Activated CD8-positive, alpha-beta memory T cell treated with anti-CD3 and anti-CD28 coated beads, Interleukin-2, amount 50 U/mL, for 4 hours (primary cell): ENCODE data around the gene ODAD3.
A peak's percentile ranks its signal among the peaks of the same experiment; 100 is the strongest.
"Not testable (repeated sequence)": the region's sequence is repeated elsewhere in the genome, so short reads cannot be mapped to it uniquely, and the experiment has no call there.

Source experiments
- DNase-seq: peaks from one replicate; pipeline ENCODE4 v3.0.0-alpha.2; 2020

Gene ODAD3

DNA sequence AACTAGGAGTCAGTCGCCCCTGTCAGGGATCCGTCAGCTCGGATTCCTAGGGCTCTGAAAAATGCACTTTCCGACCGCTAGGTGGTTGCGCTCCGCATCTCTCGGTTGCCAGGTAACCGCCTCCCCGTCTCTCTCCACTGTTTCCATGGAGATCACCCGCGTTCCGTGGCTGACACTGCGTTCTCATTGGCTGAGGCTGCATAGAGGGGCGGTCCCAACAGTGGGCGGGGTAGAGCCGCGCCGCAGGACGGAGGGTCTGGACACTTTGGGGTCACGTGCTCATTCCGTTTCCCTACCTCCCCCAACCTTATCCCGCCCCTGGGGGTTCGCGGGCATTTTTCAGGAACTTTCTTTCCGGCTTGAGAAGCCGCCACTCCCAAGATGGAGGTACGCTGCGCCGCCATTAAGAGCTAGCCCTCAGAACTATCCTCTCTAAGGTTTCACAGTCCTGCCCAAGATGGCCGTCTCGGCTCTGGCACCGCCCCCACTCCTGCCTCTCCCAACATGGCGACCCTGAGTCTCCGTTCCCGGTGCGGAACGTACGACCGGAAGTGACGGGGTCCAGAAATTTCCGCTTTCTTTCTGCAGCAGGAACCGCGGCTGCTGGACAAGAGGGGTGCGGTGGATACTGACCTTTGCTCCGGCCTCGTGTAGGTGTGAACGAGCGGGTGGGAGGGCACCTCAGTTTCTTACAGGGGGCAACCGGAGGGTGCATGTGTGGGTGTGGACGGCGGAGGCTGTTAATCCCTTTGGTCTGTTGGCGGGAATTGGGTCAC lies at the start of gene ODAD3, which contains the start of gene PRKCSH:
Gene ODAD3, minus strand, starts transcription at position 65 of the 776 bp plus-strand sequence. CDS start 105 bp downstream, outside the sequence.
Gene PRKCSH, plus strand, starts transcription at position 579 of the 776 bp plus-strand sequence. CDS start 483 bp downstream, outside the sequence.
- peak; percentile 95 for DNase-seq

DNA sequence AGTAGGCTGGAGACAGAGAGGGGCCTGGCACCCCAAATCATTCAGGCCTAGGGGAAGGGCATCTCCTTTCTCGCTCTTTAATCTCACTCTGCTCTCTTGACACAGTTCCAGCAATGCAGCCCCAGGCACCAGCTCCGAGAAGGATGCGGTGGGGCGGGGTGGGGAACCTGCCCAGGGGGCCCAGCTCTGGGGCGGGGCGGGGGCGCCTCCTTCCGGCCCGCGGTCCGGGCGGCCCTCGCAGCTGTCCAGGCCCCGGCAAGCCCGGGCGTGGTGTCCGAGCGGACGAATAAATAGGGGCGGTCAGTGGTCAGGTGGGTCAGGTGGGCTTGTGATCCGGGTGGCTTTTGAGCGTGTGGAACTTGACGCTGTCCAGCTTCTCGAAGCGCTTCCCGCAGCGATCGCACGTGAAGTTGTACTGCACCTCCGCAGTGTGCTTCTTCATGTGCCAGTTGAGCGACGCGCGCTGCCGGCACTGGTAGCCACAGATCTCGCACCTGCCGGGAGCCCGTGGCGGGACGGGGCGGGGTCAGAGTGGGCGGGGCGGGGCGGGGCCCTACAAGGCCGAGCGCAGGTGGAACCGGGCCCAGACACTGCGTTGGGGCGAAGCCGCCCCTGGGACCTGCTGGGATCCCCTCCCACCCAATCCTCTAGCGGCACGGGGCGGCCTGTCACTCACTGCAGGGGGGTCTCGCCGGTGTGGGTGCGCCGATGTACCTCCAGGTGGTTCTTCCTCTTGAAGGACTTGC lies 48.6 kb upstream of the ODAD3 start:
- no peak for DNase-seq

DNA sequence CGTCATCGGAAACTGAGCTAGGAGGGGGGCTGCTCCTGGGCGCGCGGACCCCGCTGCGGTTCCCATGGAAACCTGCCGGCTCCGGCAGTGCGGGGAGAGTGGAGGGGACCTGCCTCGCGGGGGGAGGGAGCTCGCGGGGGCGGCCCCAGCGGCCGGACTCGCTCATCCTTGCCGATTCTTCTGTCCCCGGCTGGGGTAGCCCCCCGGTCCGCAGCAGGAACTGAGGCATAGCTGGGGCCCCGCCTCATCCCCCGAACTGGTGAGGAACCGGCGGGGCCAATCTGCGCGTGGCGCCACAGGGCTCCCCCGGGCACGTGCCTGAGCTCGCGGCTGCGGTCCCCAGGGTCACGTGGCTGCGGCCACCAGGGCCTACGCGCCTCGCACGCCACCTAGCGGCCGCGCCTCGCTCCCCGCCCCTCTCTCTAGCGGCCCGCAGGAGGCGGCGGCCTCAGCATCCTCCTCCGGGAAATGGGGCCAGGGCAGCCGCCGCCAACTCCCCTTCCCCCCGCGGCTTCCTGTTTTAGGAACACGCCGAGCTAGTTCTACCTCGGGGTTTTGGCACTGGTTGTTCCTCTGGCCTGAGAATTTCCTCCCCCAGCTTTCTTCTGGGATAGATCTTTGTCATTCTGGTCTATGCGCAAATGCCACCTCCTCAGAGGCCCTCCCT lies 47.6 kb upstream of the ODAD3 start:
- peak; percentile 77 for DNase-seq

DNA sequence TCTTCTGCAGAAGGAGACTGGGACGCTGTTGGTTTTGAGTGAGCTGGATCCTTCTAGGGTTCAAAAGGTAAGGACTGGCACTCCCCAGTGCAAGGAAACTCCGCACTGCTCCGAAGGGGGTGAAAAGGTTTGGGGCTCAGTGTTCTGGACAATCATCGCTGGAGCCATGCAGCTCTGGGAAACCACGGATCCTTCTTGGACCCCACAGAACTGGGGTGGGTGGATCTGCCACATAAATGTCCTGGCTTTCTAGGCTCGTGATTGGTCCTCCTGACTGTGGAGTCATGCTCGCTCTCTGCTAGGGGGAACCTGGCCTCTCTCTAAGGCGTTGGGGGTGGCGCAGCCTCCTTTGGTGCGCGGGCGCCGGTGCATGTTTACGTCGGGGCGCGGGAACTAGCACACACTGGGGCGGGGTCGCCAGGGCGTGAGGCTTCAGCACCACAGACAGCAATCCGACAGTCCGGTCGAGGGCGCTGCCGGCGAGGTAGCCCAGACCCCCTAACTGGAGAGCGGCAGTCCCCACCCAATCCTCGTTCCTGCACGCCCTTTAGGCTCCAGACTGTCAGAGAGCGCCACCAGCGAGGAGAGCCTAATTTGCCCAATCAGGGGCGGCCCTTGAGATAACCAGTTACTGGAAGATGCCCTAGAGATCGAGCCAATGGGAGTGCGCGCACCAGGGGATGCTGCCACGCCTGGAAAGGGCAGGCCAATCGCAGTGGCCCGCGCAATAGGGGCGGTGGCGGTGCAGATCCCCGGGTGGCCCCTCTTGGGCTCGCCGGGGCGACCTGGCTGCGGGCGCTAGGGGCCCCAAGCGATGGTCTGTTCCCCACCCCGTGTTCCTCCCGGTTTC lies 46.8 kb upstream of the ODAD3 start:
- DNase-seq, result peak; percentile 60

DNA sequence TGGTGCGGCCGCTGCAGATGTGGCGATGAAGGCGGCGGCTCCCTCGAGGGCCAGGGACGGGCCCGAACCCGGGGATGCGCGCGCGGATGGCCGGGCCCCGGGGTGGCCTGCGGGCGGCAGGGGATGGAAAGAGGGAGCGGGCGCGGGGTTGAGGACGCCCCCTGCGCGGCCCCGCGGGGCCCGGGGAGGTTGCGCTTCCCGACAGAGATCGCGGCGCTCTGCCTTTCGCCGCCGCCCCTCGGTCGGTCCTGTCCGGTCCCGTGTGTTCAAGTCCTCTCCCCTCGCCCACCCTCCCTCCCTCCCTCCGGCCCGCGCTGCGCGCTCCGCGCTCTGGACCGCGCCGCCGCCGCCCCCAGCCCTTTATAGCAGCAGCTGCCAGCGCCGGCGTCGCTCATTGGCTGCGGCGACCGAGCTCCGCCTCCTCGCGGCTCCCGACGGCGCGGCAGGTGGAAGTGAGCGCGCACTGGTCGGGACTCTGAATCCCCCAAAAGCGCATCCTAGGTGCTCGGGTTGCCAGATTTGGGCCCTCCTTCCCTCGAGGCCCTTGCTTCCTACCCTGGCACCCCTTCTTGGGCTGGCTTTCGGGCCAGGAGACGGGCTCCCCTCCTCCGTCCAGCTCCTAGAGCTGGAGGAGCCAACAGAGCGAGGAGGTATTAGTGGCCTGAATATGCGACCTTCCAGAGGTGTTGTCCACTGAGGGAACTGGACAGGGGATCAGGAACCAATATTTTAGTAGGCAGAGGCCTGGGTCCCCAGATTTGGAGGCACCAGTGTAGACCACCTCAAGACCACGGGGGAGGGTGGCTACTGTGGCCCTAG lies 46.0 kb upstream of the ODAD3 start, which contains the start of gene ELAVL3:
Gene ELAVL3, minus strand, starts transcription at position 332 of the 819 bp plus-strand sequence. CDS start 438 bp downstream, outside the sequence.
- DNase-seq, result no peak

DNA sequence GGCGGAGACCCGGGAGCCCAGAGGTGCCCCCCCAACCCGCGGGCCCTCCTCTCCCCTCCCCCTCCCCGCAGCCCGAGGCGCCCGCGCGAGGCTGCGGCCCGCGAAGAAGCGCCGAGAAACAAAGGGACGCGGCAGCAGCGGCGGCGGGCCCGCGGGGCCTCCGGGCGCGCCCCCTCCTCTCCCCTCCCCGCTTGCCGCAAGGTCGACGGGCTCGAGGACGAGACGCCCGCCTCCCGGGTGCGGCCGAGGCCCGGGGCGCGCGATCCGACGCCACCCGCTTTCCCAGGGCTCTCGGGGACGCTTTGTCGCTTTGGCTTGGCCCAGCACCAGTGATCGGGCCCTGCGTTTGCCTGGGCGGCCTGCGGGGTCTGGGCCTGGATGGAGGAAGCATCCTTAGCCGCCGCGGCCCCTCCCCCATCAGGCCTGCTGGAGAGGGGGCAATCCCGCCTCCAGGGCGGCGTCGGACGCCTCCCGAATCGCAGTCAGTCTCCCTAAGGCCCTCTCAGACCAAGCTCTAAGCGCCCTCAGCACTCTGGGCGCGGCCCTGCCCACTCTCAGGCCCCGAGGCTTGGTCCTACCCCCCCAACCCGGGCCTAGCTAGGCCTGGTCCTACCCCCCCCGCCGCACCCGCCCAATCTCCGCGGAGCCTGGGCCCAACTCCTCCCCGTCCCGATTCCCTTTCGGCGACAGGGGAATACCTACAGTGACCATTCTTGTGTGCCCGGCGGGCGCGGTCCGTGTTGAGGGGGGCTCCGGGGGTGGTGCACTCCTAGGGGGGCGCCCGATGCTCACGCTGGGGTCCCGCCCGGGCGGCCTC lies 45.2 kb upstream of the ODAD3 start:
- DNase-seq, result no peak

DNA sequence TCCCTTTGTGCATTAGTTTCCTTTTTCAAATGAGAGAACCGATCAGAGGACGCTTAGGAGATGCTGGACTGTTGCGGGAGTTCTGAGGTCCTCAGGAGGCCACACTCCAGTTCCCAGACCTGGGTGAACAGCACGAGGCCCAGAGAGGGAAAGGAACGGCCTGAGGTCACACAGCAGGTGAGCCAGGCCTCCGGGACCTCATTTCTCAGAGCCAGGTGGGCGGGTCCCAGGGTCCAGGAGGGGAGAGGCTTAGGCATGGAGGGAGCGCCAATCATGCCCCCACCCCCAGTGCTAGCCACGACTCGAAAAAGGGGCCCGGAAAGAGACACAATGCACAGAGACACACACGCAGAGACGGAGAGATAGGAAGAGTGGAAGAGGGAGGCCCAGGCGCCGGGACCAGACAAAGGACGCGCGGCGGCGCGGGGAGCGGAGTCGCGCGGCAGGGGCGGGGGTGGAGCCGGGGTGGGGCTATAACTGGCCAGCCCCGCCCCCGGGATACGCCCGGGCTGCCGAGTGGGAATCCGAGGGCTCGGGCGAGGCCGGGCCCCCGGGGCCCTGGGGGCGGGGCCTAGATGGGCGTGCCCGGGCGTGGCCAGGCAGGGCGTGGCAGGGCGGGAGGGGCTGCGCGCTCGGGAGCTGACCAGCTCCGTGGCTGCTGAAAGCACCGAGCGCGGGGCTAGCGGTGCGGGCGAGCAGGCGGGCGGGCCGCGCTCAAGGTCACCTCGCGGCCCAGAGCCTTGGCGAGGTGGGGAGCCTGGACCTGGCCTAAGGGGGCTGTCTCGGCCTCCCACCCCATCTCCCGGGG lies 44.4 kb upstream of the ODAD3 start:
- DNase-seq, result no peak

DNA sequence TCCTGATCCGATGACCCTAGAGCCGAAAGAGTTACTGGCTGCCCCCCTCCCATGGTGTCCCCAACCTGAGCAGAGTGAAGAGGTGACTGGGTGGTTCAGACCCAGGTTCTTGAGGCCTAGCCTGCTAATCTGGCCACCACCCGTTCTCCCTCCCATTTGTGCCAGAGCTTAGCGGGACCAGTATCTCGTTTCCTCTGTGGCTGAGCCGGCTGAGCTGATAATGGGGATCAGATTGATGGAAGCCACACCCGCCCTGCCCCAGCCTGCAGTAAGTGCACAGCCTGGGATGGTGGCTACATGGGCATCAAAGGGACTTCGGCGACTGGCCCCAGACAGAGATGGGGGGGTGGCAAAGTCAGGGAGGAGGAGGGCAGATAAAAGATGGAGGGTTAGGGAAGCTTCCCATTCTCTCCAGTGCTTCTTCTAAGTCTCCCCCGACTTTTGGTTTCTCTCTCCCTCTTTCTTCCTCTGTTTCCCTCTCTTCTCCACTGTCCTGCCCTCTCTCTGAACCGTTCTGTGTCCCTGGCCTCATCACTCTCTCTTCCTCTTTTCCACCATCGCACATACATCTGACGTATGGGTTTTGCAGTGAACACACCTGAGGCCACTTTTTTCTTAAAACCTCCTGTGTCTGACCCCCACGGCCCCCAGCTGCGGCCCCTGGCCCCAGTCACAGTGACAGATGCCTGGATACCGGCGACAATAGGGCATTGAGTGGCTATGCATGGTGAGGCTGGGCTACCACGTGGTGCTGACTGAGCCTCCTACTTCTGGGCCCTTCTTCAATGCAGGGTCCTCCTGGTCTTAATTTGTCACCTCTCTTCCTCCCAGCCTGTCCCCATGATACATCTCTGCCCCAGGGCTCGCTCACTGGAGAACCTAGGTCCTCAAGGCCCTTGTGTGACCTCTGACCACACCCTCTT lies 43.5 kb upstream of the ODAD3 start:
- DNase-seq, result no peak

DNA sequence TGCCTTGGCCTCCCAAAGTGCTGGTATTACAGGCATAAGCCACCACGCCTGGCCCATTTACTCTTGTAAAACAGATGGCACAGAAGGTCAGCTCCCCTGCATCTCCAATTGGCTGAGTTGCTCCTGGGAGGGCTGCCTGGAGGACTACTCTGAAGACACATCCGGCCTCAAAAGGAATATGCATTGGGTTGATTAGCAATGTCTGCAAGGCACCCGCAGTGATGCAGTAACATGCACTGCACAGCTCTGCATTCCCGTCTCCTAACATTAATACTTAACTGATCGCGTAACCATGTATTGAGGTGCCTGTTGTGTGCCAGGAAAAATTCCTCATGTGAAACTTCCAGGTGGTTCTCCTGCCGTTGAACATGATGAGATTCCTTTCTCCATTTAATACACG lies 40.9 kb upstream of the ODAD3 start:
- DNase-seq, result no peak

DNA sequence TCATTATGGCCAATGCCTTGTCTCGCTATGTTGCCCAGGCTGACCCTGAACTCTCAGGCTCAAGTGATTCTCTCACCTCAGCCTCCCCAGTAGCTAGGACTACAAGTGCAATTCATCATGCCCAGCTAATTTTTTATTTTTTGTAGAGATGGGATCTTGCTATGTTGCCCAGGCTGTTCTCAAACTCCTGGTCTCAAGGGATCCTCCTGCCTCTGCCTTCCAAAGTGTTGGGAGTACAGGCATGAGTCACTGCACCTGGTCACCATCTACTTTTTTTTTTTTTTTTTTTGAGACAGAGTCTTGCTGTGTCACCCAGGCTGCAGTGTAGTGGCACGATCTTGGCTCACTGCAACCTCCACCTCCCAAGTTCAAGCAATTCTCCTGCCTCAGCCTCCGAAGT lies 40.4 kb upstream of the ODAD3 start:
- not testable (repeated sequence) for DNase-seq

DNA sequence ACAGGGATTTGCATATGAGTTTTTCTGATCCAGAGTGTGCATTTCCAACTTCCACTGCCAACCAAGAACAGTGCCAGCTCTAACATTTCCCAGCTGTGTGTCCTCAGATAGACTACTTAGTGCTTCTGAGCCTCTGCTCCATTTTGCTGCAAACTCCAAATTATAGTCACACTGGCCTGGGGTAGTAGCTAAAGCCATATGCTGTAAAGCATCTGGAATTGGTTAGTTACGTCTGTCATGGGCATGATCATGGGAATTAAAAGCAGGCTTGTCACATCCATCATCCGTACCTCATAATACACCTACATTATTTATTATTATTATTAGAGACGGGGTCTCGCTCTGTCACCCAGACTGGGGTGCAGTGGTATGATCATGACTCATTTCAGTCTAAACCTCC lies 38.8 kb upstream of the ODAD3 start:
- DNase-seq, result no peak

DNA sequence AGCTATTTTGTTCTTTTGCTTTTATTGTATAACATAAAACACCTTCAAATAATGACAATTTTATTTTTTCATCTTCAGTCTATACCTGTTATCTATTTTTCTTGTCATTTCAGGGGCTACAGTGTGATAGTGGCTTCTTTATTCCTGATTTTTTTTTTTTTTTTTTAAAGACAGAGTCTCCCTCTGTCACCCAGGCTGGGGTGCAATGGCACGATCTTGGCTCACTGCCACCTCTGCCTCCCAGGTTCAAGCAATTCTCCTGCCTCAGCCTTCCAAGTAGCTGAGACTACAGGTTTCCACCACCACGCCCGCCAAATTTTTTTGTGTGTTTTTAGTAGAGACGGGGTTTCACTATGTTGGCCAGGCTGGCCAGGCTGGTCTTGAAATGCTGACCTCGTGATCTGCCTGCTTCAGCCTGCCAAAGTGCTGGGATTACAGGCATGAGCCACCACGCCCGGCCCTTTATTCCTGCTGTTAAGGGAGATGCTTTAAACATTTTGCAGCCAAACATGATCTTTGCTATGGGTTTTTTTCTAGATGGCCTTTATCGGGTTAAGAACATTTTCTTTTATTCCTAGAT lies 33.4 kb upstream of the ODAD3 start:
- not testable (repeated sequence) for DNase-seq

DNA sequence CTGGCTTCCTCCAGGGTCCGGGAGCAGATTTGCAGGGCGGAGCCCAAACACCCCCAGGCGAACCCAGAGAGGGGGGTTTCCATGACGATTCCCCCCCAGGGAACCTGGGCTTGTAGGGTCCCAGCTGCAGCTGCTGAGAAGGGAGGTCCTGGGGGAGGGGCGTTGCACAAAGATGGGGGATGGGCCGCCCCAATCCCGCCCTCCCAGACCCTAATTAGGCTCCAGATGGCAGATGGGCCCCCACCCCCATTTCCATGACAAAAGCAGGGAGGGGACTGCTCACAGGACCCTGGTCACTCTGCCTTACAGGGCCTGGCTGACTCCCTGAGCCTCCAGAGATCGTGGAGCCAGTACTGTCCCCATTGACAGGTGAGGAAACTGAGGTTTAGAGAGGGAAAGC lies 30.7 kb upstream of the ODAD3 start:
- no peak for DNase-seq

DNA sequence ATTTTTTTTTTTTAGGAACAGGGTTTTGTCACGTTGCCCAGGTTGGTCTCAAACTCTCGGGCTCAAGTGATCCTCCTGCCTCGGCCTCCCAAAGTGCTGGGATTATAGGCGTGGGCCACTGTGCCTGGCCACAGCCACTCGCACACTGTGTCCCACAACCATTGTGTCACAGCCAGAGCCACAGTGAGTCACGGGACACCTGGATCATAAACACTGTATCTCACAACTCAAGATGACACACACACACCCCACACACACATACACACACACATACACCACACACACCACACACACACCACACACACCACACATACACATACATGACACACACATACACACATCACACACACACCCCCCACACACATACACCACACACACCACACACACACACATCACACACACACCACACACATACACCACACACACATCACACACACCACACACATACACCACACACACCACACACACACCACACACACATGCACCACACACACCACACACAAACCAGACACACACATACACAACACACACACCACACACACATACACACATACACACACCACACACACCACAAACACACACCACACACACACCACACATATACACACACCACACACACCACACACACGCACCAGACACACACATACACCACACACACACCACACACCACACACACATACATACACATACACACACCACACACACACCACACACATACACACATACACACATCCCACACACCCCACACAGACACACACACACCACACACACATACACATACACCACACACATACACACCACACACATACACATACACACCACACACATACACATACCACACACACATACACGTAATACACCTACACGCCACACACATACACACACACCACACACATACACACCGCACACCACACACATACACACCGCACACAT lies 29.7 kb upstream of the ODAD3 start:
- DNase-seq, result no peak

DNA sequence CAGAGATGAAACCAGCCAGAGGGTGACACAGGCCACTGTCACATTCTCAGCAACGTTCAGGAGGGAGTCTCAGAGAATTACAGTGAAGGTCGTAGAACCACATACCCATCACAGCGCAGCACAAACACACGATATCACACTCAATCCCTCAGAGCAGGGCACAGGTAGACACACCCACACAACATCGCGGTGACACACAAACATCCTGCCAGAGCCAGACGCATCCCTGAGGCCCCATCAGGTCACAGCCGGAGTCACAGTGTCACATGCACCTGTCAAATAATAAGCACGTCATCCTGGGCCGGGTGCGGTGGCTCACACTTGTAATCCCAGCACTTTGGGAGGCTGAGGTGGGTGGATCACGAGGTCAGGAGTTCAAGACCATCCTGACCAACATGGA lies 28.5 kb upstream of the ODAD3 start:
- DNase-seq, result no peak

DNA sequence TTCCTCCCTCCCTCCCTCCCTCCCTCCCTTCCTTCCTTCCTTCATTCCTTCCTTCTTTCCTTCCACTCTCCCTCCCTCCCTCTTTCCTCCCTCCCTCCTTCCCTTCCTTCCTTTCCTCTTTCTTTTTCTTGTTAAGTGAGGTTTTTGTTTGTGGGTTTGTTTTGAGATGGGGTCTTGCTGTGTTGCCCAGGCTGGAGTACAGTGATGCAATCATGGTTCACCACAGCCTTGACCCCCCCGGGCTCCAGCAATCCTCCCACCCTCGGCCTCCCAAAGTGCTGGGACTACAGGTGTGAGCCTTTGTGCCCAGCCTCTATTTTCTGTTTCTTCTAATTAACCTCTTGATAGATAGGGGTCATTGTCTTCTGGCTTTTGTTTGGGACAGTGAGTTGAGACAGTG lies 26.5 kb upstream of the ODAD3 start:
- DNase-seq, result no peak

DNA sequence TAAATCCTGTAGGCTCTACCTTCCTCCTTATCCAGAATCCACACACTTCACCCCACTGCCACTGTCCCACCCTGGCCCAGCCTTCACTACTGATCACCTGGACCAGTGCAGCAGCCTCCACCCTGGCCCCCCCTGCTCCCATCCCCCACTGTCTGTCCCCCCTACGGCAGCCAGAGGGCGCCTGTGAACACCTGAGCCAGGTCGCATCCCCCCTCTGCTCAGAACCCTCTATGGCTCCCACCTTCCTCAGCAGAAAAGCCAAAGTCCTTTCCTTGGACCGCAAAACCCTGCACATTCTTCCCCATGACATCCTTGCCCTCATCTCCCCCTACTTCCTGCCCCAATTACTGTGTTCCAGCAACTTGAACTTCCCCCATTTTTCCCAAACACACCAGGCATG lies 25.3 kb upstream of the ODAD3 start:
- DNase-seq, result no peak
